Neutrophil (primary cell): ENCODE measurements around the gene HDAC6.
A peak's percentile ranks its signal among the peaks of the same experiment; 100 is the strongest.

Experiments
- H3K27ac ChIP-seq: fragments of 200-600 bp; sonication (generic); 2 replicates; pipeline ENCODE4 v1.5.1; 2016; ENCODE audit warnings: mild to moderate bottlenecking, moderate library complexity
- H3K27me3 ChIP-seq: fragments of 200-600 bp; sonication (generic); 2 replicates; pipeline ENCODE4 v1.6.0; 2016; ENCODE audit warnings: mild to moderate bottlenecking
- H3K36me3 ChIP-seq: fragments of 200-600 bp; sonication (generic); 2 replicates; pipeline ENCODE4 v1.5.1; 2017
- H3K4me1 ChIP-seq, 2 experiments: fragments of 200-600 bp in 1 of 2; sonication (generic) in 1 of 2; 1 replicate in 1 of 2; 2 replicates in 1 of 2; pipeline versions ENCODE4 v1.5.1 to v1.6.1; 2013 to 2016; ENCODE audit warnings: low read depth in 1 of 2, low read length in 1 of 2, mild to moderate bottlenecking in 1 of 2, moderate library complexity in 1 of 2; ENCODE audit not compliant: control insufficient read depth in 1 of 2, insufficient read depth in 1 of 2
- H3K4me3 ChIP-seq, 2 experiments: fragments of 200-600 bp in 1 of 2; sonication (generic) in 1 of 2; 1 replicate in 1 of 2; 2 replicates in 1 of 2; pipeline ENCODE4 v1.5.1; 2013 to 2016; ENCODE audit warnings: low read depth in 1 of 2, low read length in 1 of 2, mild to moderate bottlenecking in 1 of 2, moderate library complexity in 1 of 2
- H3K9me3 ChIP-seq: fragments of 200-600 bp; sonication (generic); 2 replicates; pipeline ENCODE4 v1.5.1; 2016
- CTCF ChIP-seq: fragments of 200-600 bp; sonication (generic); IDR thresholded peaks from 2 replicates; pipeline ENCODE4 v1.5.1; 2016; ENCODE audit warnings: antibody characterized with exemption

HDAC6 gene

DNA sequence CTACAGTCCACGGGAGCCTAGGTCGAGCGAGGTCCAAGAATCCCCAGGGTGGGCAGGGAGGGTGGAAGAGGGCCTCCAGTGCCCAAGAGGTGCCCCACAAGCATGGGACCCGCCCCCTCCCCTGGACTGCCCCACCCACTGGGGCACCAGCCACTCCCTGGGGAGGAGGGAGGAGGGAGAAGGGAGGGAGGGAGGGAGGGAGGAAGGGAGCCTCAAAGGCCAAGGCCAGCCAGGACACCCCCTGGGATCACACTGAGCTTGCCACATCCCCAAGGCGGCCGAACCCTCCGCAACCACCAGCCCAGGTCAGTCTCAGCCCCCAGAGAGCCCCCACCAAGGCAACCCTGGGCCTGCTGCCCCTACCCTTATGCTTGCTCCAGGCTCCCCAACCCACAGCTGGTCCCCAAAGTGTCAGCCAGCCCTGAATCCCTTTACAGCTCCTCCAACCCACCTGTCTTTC lies 15.5 kb upstream of the HDAC6 start, which contains the start of gene GATA1:
Gene GATA1 (plus strand): TSS at position 250 of the 460 bp plus-strand sequence. CDS start 4,520 bp downstream, outside the sequence.
- Histone ChIP-seq H3K9me3 (no peaks in the 10 kb centered on the region), H3K4me3 (no peak within 1 kb of the TSS), H3K27ac (no peak within 1 kb of the TSS), H3K27me3 (no peaks in the 10 kb centered on the region), H3K36me3 (no peaks in the 10 kb centered on the region), H3K4me1 (peaks cover 7 to 9% of the 10 kb centered on the region in 2 experiments)
- TF ChIP-seq CTCF = no peak

DNA sequence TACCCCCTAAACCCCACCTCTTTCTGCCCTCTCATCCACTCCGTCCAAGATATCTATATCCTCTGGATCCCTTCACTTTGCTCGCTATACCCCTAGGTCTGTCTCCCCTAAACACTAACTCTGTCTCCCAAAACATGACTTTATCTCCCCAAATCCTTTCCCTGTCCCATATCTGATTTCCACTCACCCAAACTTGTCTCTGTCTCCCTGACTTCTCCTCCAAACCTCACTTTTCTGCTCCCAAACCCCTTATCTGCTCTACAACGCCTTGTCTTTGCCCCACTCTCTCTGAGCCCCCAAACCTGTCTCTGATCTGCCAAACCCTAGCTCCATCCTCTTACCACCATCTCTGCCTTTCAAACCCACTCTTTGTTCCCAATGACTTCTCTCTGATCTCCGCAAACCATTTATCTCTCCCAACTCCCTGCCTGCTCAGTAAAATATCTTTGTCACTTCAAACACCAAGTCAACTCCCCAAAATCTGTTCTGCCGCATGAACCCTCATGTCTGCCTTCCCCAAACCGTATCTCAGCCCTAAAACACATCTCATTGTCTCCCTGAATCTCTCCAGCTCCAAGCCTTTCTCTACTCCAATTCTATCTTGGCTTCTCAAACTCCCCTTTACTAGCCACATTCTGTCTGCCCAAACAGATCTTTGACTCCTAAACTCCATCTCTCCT lies 14.9 kb upstream of the HDAC6 start:
- Histone ChIP-seq H3K9me3 (no peaks in the 10 kb centered on the region), H3K36me3 (no peaks in the 10 kb centered on the region), H3K4me1 (peaks cover 7 to 9% of the 10 kb centered on the region in 2 experiments), H3K4me3 (no peak overlapping the region), H3K27me3 (no peaks in the 10 kb centered on the region), H3K27ac (no peak overlapping the region)
- TF ChIP-seq CTCF = no peak

GRCh38 chrX:48787505-48788443 lies 14.1 kb upstream of the HDAC6 start:
- Histone ChIP-seq H3K36me3 (no peaks in the 10 kb centered on the region), H3K9me3 (no peaks in the 10 kb centered on the region), H3K27ac (no peak overlapping the region), H3K27me3 (no peaks in the 10 kb centered on the region), H3K4me3 (no peak overlapping the region), H3K4me1 (peaks cover 7 to 9% of the 10 kb centered on the region in 2 experiments)
- TF ChIP-seq CTCF = no peak

DNA sequence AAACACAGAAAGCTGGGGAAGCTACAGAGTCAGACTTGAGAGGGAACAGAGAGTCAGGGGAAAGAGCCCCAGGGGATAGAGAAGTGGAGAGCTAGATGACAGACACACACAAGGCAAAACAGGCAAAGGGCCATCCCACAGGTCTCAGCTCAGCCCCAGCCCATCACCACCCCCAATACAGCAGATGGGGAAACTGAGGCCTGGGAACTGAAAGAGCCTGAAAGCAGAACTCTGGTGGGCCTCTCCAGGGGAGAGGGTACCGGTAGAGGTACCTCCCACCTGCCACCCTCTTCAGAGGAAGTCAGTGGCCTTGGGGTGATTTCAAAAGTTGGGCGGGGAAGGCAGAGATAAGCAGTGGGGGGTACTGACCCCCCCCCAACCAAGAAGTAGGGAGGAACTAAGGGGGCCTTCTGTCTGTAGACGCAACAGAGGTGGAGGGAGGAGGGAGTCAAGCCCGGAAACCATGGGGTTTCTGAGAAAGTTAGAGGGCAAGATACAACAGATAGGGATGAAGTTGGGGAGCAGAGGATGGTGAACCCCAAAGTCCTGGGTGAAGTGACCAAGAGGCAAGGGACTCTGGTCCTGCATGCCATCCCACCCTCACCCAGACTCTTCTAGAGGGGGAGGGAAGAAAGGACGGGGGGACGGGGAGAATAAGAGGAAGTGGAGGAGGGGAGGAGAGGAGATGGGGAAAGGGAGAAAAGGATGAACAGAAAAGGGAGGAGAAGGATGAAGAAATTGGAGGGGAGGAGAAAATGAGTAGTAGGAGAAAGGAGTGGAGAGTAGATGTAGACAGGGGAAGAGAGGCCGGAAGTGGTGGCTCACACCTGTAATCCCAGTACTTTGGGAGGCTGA lies 12.3 kb upstream of the HDAC6 start:
- peaks cover 7 to 9% of the 10 kb centered on the region in 2 experiments for H3K4me1 ChIP-seq
- H3K36me3 ChIP-seq = no peaks in the 10 kb centered on the region
- H3K9me3 ChIP-seq = no peaks in the 10 kb centered on the region
- TF ChIP-seq CTCF = no peak
- H3K27me3 ChIP-seq = no peaks in the 10 kb centered on the region
- H3K4me3 ChIP-seq = no peak overlapping the region
- peak overlapping the region; percentile 38 for H3K27ac ChIP-seq

- Histone ChIP-seq H3K27me3 (no peaks in the 10 kb centered on the region), H3K27ac (no peak overlapping the region)
These were observed 11.4 kb upstream of the HDAC6 start for GRCh38 chrX:48790477-48790876.

More at GRCh38 chrX:48790477-48790876, 11.4 kb upstream of the HDAC6 start:
- no peak overlapping the region for H3K4me3 ChIP-seq
- no peak for TF ChIP-seq CTCF
- no peaks in the 10 kb centered on the region for H3K9me3 ChIP-seq
- H3K4me1 ChIP-seq = peaks cover 7 to 9% of the 10 kb centered on the region in 2 experiments
- H3K36me3 ChIP-seq = no peaks in the 10 kb centered on the region
